Measurements from ENCODE around the gene SEMA4F.
"Not testable (repeated sequence)": the region's sequence is repeated elsewhere in the genome, so short reads cannot be mapped to it uniquely, and the experiment has no call there.

SEMA4F gene, protein sequence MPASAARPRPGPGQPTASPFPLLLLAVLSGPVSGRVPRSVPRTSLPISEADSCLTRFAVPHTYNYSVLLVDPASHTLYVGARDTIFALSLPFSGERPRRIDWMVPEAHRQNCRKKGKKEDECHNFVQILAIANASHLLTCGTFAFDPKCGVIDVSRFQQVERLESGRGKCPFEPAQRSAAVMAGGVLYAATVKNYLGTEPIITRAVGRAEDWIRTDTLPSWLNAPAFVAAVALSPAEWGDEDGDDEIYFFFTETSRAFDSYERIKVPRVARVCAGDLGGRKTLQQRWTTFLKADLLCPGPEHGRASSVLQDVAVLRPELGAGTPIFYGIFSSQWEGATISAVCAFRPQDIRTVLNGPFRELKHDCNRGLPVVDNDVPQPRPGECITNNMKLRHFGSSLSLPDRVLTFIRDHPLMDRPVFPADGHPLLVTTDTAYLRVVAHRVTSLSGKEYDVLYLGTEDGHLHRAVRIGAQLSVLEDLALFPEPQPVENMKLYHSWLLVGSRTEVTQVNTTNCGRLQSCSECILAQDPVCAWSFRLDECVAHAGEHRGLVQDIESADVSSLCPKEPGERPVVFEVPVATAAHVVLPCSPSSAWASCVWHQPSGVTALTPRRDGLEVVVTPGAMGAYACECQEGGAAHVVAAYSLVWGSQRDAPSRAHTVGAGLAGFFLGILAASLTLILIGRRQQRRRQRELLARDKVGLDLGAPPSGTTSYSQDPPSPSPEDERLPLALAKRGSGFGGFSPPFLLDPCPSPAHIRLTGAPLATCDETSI

DNA sequence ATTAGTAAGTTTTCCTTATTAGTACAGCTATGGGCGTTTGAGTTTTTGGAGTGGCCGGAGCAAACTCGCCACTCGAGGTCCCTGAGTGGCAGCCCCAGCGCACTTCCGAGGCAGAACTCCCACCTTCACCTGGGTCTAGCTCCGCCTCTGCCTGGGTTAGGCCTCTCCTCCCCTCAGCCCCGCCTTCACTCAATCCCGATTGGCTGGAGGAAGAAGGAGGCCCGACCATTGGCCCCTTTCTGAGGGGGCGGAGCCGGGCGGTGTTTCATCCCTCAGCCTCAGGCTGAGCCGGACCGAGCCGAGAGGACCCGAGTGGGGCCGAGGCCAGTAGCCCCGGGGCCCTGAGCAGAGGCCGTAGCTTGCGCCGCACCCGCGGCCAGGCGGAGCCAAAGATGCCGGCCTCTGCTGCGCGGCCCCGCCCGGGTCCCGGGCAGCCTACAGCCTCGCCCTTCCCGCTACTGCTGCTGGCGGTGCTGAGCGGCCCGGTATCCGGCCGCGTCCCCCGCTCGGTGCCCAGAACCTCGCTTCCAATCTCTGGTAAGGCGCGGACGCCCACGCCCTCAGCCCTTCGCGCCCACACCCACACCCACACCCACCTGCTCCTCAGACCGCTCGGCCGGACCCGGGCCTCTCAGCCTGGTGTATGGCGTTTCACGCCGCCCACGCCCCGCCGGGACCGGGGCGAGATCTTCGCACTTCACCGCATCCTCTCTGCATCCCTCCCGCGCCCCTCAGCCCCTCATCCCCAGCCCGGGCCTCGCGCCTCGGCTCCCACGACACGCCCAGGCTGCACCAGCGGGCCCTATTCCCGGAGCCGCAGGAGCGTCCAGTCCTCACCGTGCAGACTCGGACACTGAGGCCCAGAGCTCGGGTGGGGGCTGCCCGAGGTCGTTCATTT lies at the start of gene SEMA4F:
Gene SEMA4F, plus strand, starts transcription at position 263 of the 898 bp plus-strand sequence. Its CDS starts 130 bp downstream, at position 393.
- peak; percentile 98 for DNase-seq
- in situ Hi-C loops (cut with MboI; ENCODE audit: low pct_unique_long_range_greater_than_20kb, low sequenced_read_pairs) = no loop called here

DNA sequence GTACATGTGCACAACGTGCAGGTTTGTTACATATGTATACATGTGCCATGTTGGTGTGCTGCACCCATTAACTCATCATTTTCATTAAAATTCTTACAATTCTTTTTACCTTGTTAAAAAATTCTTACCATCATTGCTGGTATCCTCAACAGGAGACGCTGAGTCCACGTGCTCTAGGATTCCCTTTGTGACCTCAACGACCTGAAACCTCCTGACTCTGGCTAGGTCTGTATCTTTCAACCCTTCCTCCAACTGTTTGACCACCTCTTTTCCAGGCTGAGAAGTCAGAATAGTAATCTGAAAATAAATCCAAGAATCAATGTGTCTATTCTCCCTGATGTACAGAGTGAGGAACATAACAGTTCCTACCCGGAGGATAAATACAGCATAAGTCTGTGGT lies 47.1 kb upstream of the SEMA4F start:
- in situ Hi-C loops (cut with MboI; ENCODE audit: low pct_unique_long_range_greater_than_20kb, low sequenced_read_pairs) = no loop called here

DNA sequence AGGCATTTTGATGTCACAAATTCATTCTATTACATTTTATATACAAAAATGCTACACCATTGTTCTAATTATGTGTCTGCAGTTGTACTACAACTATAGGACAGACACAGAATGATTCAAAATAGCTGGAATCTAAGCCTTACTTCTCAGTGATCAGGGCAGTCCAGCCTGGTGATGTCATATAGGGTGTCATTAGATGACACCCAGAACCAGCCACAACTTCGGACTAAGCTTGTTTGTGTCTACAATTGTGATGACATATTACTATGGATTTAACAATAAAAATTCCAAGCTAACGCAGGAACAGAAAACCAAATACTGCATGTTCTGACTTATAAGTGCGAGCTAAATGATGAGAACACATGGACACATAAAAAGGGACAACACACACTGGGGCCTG lies 36.9 kb upstream of the SEMA4F start:
- no peak for DNase-seq
- in situ Hi-C loops (cut with MboI; ENCODE audit: low pct_unique_long_range_greater_than_20kb, low sequenced_read_pairs) = no loop called here

More for the DNA sequence above, 47.1 kb upstream of the SEMA4F start:
- DNase-seq = no peak

DNA sequence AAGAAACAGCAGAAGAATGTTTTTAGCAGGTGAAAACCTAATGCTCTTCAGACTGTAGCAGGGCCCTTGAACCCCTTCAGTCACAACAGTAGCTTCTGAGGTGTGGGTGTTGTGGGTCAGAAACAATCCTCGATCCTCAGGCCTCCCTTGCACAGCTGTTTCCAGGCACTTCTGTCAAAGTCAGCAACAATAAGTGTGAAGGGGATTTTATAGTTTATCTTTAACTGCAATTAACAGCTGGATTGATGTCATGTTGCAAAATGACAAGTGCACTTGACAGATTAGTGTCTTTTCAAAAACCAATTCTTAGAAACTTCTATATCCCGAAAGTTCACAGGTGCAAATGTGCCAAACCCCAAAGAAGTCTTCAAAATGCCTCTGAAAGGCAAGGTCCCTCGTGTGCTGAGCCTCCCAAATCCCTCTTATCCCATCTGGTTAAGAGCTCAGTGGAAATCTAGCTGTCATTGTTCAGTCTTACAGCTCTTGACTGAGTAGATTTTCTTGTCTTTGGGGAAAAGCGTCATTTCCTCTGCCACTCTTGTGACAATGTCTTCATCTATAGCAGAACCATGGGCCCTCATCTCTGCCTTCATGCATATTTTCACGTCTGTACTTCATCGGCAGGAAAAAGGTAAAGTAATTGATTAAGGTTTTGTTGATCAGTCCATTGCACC lies 35.5 kb upstream of the SEMA4F start:
- no peak for DNase-seq
- in situ Hi-C loops (cut with MboI; ENCODE audit: low pct_unique_long_range_greater_than_20kb, low sequenced_read_pairs) = no loop called here

DNA sequence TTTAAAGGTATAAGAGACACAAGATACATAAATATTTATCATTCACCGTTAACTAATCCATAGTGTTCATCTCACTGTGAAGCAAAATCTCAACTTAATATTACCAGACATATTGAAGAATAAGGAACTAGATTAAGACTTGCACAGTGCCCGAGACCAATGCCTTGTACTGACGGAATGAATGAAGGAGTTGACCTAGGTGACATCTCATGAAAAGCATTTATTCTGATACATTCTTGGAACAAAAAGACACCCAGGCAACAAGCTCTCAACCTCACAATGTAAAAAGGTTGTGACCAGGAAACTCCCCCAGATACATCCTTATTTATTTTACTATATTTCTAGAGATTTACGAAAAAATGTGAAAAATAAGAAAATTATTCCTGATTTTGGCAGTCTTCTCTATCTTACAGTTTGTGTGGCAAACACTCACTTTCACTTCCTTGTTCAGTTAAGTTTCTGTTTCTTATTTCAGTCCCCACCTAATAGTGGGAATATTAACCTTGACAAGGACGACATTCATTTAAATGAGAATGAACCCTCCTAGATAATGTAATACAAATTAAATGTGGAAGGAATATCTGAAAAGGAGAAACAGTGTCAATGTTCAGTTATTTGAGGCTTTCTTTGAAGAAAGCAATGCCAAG lies 34.3 kb upstream of the SEMA4F start:
- in situ Hi-C loops (cut with MboI; ENCODE audit: low pct_unique_long_range_greater_than_20kb, low sequenced_read_pairs) = no loop called here
- no peak for DNase-seq

DNA sequence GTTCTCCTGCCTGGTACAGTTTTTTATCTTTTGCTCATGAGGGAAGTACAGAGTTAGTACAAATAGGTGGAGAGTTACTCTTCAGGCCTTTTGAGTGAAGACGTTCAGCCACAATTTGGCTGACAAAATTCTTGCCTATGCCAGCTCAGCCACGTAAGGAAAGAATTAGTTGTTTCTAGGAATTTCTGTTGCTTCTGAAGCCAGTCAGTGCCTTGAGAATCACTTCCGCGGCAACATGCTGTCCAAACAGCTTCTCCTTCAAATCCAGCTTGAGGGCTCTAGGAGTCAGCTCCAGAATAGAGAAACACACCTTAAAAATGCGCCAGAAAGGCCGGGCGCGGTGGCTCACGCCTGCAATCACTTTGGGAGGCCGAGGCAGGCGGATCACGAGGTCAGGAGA lies 33.4 kb upstream of the SEMA4F start:
- in situ Hi-C loops (cut with MboI; ENCODE audit: low pct_unique_long_range_greater_than_20kb, low sequenced_read_pairs) = no loop called here
- DNase-seq = no peak

DNA sequence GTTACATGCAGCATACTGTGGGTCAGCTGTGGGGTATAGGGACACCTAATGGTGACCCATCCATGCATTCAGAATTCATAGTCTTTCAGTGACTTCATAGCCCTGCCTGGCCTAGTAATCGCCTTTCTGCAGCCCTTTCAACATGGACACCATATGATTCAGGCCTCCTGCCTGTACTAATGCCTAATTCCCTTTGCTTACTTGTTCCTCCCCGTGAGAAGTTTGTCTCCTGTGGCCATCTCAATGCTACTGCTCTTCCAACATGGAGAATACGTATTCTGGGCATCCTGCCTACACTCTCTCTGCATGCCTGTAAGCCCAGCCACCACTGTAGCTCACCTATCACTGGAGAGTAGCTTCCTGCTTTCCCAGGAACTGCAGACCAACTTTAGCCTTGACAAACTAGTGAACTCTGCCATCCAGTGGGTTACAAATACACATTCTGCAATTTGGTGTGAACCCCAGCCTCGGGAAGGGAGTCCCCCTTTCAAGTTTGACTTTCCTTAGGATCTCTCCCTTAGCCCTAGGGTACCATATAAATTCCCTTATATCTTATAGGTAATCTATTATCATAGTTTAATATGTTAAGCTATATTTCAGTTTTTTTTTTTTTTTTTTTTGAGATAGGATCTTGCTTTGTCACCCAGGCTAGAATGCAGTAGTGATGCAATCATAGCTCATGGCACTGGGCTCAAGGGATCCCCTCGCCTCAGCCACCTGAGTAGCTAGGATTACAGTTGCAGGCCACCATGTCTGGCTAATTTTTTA lies 28.2 kb upstream of the SEMA4F start:
- DNase-seq = no peak

DNA sequence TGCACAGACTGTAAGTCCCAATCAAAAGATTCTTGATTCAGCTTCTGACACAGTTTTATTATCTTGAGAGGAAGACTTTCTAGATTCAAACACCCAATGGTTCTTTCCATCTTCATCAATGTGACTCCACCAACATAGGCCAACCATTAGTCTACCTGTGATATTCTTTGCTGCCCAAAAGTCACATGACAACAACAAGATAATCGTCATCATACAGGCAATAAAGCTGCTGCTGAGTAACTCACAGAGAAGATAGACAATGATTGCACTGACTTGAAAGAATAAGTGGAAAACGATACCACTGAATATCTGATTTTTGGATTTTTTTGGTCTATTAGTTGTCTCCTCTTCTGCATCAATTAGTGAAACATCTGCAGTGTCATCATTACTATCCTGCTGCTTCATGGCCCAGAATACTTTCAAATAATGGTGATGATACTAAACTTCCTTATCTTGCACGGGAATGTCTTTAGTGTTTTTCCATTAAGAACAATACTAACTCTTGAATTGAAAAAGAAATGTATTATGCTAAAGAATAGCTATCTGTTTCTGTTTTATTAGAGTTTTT lies 25.4 kb upstream of the SEMA4F start:
- in situ Hi-C loops (cut with MboI; ENCODE audit: low pct_unique_long_range_greater_than_20kb, low sequenced_read_pairs) = no loop called here
- DNase-seq = no peak

More for the DNA sequence above, 28.2 kb upstream of the SEMA4F start:
- in situ Hi-C loops (cut with MboI; ENCODE audit: low pct_unique_long_range_greater_than_20kb, low sequenced_read_pairs) = no loop called here

- DNase-seq; in situ Hi-C loops (cut with MboI; ENCODE audit: low pct_unique_long_range_greater_than_20kb, low sequenced_read_pairs): not testable (repeated sequence)
These were observed 23.6 kb upstream of the SEMA4F start for GRCh38 chr2:74630454-74630853.

- in situ Hi-C loops (cut with MboI; ENCODE audit: low pct_unique_long_range_greater_than_20kb, low sequenced_read_pairs) = no loop called here
- no peak for DNase-seq
These were observed 21.7 kb upstream of the SEMA4F start for GRCh38 chr2:74632209-74632938.

- in situ Hi-C loops (cut with MboI; ENCODE audit: low pct_unique_long_range_greater_than_20kb, low sequenced_read_pairs) = no loop called here
These were observed 21.1 kb upstream of the SEMA4F start for GRCh38 chr2:74632939-74633312.

DNA sequence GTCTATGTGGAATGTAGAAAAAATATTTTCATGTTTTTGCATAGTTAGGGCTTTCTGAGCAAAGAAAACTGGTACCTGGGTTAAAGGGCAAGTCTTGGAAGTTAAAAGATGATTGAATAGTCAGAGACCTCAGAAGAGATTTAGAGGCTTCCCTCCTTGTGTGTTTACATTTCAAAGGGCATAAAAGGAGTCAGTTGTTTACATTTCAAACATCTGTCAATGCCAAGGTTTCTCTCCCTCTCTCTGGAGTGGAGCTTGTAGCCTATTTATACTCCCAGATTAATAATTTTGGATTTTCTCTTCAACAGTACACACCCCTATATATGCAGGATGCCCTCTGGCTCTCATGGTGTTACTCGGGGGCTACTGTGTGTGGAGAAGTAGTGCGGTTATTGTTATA lies 14.5 kb upstream of the SEMA4F start:
- in situ Hi-C loops (cut with MboI; ENCODE audit: low pct_unique_long_range_greater_than_20kb, low sequenced_read_pairs) = no loop called here
- DNase-seq = no peak

More at GRCh38 chr2:74632939-74633312, 21.1 kb upstream of the SEMA4F start:
- no peak for DNase-seq

GRCh38 chr2:74645344-74645743 lies 8.7 kb upstream of the SEMA4F start:
- DNase-seq = no peak
- in situ Hi-C loops (cut with MboI; ENCODE audit: low pct_unique_long_range_greater_than_20kb, low sequenced_read_pairs) = no loop called here

GRCh38 chr2:74646201-74646600 lies 7.8 kb upstream of the SEMA4F start:
- in situ Hi-C loops (cut with MboI; ENCODE audit: low pct_unique_long_range_greater_than_20kb, low sequenced_read_pairs) = no loop called here
- no peak for DNase-seq

DNA sequence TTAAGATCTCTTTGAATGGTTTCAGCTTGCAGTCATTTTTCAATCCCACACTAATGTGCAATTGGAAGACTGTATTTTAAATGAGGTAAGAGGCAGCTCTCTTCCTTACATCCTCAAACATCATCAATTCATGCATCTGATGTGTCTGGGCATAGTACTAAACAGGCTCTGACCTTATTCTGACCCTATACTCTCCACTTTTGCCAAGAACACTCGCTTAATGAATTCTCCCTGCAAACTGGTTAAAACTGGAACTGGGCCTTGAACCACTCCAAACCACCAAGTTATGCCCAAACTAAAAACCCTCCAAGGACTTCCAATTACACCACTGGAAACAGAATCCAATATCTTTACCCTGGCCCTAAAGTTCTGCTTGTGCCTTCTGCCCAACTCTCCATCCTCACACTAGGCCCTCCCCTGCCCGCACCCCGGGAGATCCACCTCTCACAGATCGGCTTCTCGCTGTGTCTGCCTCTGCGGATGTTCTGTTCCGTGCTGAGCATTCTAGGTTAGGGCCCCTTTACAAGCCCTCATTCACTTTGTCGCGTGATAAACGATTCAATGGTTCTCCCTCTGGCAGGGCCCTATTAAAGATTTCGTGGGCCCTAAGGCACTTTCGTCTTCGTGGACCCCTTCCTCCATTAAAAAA lies 7.1 kb upstream of the SEMA4F start:
- DNase-seq = no peak
- in situ Hi-C loops (cut with MboI; ENCODE audit: low pct_unique_long_range_greater_than_20kb, low sequenced_read_pairs) = no loop called here

DNA sequence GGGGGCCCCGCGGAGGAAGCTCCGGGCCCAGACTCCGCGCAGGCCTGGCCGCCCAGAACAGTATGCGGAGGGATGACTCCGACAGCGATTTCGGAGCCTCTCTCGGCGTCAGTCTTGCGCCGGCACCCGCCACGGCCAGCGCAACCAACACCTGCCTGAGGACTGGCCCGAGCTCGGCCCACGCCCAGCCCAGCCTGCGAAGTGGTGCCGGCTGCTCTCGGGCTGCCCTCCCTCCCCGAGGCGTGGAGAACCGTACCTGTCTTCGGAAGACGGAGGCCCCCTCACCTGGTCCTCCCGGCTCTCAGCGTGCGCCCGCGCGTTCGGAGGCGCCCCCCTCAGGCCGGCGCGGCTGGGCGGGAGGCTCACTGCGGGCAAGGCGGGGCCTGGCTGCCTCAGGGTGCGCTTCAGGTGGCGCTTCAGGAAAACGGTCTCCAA lies 6.0 kb upstream of the SEMA4F start, which contains the start of gene M1AP:
Gene M1AP, minus strand, starts transcription at position 322 of the 435 bp plus-strand sequence. CDS start 8,055 bp downstream, outside the sequence.
- DNase-seq = no peak
- in situ Hi-C loops (cut with MboI; ENCODE audit: low pct_unique_long_range_greater_than_20kb, low sequenced_read_pairs) = no loop called here

Data from KBM-7 (cell line).